Upper lobe of left lung (tissue), 4 donors: Measurements from ENCODE around the gene SLC6A18.

Source experiments
- POLR2A ChIP-seq, 4 donors: fragments of 450-650 bp; IDR thresholded peaks; one replicate each; pipeline ENCODE4 v1.5.1; 2016 to 2017; ENCODE audit warnings: antibody characterized with exemption in 4 of 4, mild to moderate bottlenecking in 2 of 4
- POLR2AphosphoS5 ChIP-seq, 2 donors: sonication (generic); formaldehyde crosslinking; IDR thresholded peaks; one replicate each; pipeline ENCODE4 v1.5.1; 2017; ENCODE audit warnings: antibody characterized with exemption in 2 of 2
- TF ChIP-seq, protein P1 (sequence below), 6 experiments: fragments of 450-650 bp in 4 of 6; fragments of 200-600 bp in 2 of 6; sonication (generic) in 2 of 6; IDR thresholded peaks; one replicate each; pipeline ENCODE4 v1.5.1; 2016 to 2019; ENCODE audit warnings: antibody characterized with exemption in 6 of 6

DNA sequence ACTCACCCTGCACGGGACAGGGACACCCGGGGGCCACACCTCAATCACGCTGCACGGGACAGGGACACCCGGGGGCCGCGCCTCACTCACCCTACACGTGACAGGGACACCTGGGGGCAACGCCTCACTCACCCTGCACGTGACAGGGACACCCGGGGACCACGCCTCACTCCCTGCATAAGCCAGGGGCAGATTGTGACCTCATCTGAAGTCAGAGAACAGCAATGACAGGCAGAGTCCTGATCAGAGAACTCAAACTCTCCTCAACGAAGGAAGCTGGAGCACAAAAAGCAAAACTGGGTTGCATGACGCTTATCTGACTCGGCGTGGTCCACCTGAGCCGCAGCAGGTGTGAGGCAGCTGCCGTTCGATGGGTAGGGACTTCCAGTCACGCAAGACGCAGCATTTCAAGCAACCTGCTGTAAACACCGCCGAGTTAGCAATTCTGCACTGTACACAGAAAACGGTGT lies 66.5 kb downstream of the SLC6A18 start:
- TF ChIP-seq POLR2AphosphoS5 (IDR thresholded peaks at IDR 0.05) (no peak), POLR2A (IDR thresholded peaks at IDR 0.05) (no peak)
- TF ChIP-seq, protein P1, sequence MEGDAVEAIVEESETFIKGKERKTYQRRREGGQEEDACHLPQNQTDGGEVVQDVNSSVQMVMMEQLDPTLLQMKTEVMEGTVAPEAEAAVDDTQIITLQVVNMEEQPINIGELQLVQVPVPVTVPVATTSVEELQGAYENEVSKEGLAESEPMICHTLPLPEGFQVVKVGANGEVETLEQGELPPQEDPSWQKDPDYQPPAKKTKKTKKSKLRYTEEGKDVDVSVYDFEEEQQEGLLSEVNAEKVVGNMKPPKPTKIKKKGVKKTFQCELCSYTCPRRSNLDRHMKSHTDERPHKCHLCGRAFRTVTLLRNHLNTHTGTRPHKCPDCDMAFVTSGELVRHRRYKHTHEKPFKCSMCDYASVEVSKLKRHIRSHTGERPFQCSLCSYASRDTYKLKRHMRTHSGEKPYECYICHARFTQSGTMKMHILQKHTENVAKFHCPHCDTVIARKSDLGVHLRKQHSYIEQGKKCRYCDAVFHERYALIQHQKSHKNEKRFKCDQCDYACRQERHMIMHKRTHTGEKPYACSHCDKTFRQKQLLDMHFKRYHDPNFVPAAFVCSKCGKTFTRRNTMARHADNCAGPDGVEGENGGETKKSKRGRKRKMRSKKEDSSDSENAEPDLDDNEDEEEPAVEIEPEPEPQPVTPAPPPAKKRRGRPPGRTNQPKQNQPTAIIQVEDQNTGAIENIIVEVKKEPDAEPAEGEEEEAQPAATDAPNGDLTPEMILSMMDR (IDR thresholded peaks at IDR 0.05), result no peak
